ENCODE results near the gene ECM2. TPM values are rescaled to one million over a fixed set of nuclear protein-coding genes. Genes with fewer than 3 reads are reported as not detected.

Gene ECM2
- total RNA-seq, 1 experiment from 2014 or later, result not detected

DNA sequence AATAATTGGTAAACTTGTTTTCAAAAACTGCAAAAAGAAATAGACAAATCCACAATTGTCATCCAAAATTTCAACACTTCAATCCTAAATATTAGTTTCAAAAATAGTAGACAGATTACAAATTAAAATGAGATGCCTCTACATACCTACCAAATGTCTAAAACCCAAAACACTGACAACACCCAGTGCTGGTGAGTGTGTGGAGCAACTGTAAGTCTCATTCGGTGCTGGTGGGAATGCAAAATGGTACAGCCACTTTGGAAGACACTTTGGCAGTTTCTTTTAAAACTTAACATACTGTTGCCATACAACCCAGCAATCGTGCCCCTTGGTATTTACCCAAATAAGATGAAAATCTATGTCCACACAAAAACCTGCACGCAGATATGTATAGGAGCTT lies 6.7 kb downstream of the ECM2 start:
- Mint-ChIP-seq H3K36me3 (ENCODE audit: insufficient read depth in 1 of 3, low read depth in 3 of 3) (no peaks in the 10 kb centered on the region), H3K4me1 (peaks cover 0 to 7% of the 10 kb centered on the region in 2 experiments; a peak in 1 of 4 replicates), H3K9me3 (no peaks in the 10 kb centered on the region), H3K4me3 (no peak overlapping the region), H3K27me3 (ENCODE audit: low read depth) (no peaks in the 10 kb centered on the region), H3K27ac (no peak overlapping the region)
- TF ChIP-seq, protein P1, sequence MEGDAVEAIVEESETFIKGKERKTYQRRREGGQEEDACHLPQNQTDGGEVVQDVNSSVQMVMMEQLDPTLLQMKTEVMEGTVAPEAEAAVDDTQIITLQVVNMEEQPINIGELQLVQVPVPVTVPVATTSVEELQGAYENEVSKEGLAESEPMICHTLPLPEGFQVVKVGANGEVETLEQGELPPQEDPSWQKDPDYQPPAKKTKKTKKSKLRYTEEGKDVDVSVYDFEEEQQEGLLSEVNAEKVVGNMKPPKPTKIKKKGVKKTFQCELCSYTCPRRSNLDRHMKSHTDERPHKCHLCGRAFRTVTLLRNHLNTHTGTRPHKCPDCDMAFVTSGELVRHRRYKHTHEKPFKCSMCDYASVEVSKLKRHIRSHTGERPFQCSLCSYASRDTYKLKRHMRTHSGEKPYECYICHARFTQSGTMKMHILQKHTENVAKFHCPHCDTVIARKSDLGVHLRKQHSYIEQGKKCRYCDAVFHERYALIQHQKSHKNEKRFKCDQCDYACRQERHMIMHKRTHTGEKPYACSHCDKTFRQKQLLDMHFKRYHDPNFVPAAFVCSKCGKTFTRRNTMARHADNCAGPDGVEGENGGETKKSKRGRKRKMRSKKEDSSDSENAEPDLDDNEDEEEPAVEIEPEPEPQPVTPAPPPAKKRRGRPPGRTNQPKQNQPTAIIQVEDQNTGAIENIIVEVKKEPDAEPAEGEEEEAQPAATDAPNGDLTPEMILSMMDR (conservative IDR thresholded peaks at IDR 0.05), result no peak
- Histone ChIP-seq H3K18ac (ENCODE audit: insufficient read length, low read depth, low read length) (no peak overlapping the region), H2BK15ac (ENCODE audit: low read depth, low read length) (no peak overlapping the region), H3K79me1 (ENCODE audit: insufficient read depth, low read depth, low read length, poor library complexity, severe bottlenecking) (no peaks in the 10 kb centered on the region), H3K56ac (ENCODE audit: insufficient read length, low read depth, low read length) (no peak overlapping the region), H3K4ac (ENCODE audit: low read depth, low read length) (no peak overlapping the region), H3K4me2 (ENCODE audit: insufficient read depth, insufficient read length, low read length) (no peak overlapping the region), H3K23ac (ENCODE audit: insufficient read length, low read depth, low read length) (no peak overlapping the region), H4K8ac (replicated peaks; ENCODE audit: insufficient read length, low read depth, low read length) (no peak overlapping the region), H2BK5ac (ENCODE audit: insufficient read length, low read length) (no peak overlapping the region), H2BK20ac (ENCODE audit: low read depth, low read length, poor library complexity, severe bottlenecking) (no peak overlapping the region), H3K27ac (ENCODE audit: insufficient read length, low read depth, low read length) (no peak overlapping the region), H3T11ph (ENCODE audit: low read length) (no peak overlapping the region), H4K91ac (ENCODE audit: insufficient read length, low read depth, low read length) (no peak overlapping the region), H3K27me3 (ENCODE audit: insufficient read depth, low read length) (no peaks in the 10 kb centered on the region), H3K79me2 (ENCODE audit: insufficient read depth, low read length) (no peaks in the 10 kb centered on the region), H3K23me2 (ENCODE audit: insufficient read length, low read depth, low read length, poor library complexity, severe bottlenecking) (no peaks in the 10 kb centered on the region), H2BK12ac (ENCODE audit: insufficient read length, low read depth, low read length) (no peak overlapping the region), H4K5ac (ENCODE audit: insufficient read length, low read depth, low read length) (no peak overlapping the region), H3K9me3 (ENCODE audit: control insufficient read depth, low read depth, low read length) (no peaks in the 10 kb centered on the region), H3K4me1 (ENCODE audit: insufficient read depth, low read length) (no peaks in the 10 kb centered on the region), H2AFZ (ENCODE audit: low read length) (no peak overlapping the region), H4K20me1 (ENCODE audit: control insufficient read depth, insufficient read depth, insufficient read length) (no peaks in the 10 kb centered on the region), H3K14ac (ENCODE audit: insufficient read depth, low read length) (no peak overlapping the region), H2BK120ac (ENCODE audit: low read depth, low read length, poor library complexity, severe bottlenecking) (no peak overlapping the region), H3K9ac (ENCODE audit: extremely low read depth, insufficient read length, low read length) (no peak overlapping the region), H2AK5ac (ENCODE audit: insufficient read length, low read length) (no peak overlapping the region)
- DNase-seq, result no peak
- WGBS (ENCODE audit: extremely low coverage, insufficient read length, low lambda C conversion rate), result no CpG with 5 or more reads among the region's 3 CpGs
